Eye (tissue), 1 donor: ENCODE results near the gene OR4K1.
"Not testable (repeated sequence)": the region's sequence is repeated elsewhere in the genome, so short reads cannot be mapped to it uniquely, and the experiment has no call there.

Source experiments
- DNase-seq: peaks from one replicate; pipeline ENCODE4 v3.0.0-alpha.2; 2015

OR4K1 gene

GRCh38 chr14:19930617-19931016 lies at the start of gene OR4K1:
Gene OR4K1 (plus strand): TSS chr14:19930917. CDS start chr14:19935667, 4,750 bp downstream.
- DNase-seq: no peak

- DNase-seq: no peak
These were observed 35.4 kb upstream of the OR4K1 start for GRCh38 chr14:19895282-19895681.

GRCh38 chr14:19900999-19901398 lies 29.7 kb upstream of the OR4K1 start:
- no peak for DNase-seq

- no peak for DNase-seq
These were observed 28.3 kb upstream of the OR4K1 start for GRCh38 chr14:19902409-19902808.

- no peak for DNase-seq
These were observed 24.1 kb upstream of the OR4K1 start for GRCh38 chr14:19906665-19907064.

- no peak for DNase-seq
These were observed 19.6 kb upstream of the OR4K1 start for GRCh38 chr14:19911114-19911513.

GRCh38 chr14:19917243-19917642 lies 13.5 kb upstream of the OR4K1 start:
- no peak for DNase-seq

- no peak for DNase-seq
These were observed 12.7 kb upstream of the OR4K1 start for GRCh38 chr14:19917955-19918518.

- DNase-seq: no peak
These were observed 12.0 kb upstream of the OR4K1 start for GRCh38 chr14:19918553-19919264.

- no peak for DNase-seq
These were observed 10.6 kb upstream of the OR4K1 start, which contains the start of gene OR4K5 for GRCh38 chr14:19920021-19920657. Gene OR4K5 (plus strand): TSS chr14:19920607. CDS start chr14:19920607, 0 bp downstream.

- DNase-seq: no peak
These were observed 11.0 kb downstream of the OR4K1 start for GRCh38 chr14:19941668-19942067.

- no peak for DNase-seq
These were observed 16.8 kb downstream of the OR4K1 start for GRCh38 chr14:19947413-19948090.

GRCh38 chr14:19949218-19949617 lies 18.5 kb downstream of the OR4K1 start:
- DNase-seq: no peak

GRCh38 chr14:19969735-19970134 lies 39.0 kb downstream of the OR4K1 start:
- DNase-seq: not testable (repeated sequence)

GRCh38 chr14:19974844-19975243 lies 44.1 kb downstream of the OR4K1 start:
- no peak for DNase-seq

- no peak for DNase-seq
These were observed 44.6 kb downstream of the OR4K1 start, which contains the start of gene OR4K15 for GRCh38 chr14:19975291-19975690. Gene OR4K15 (plus strand): TSS chr14:19975591. CDS start chr14:19975591, 0 bp downstream.
